Right lobe of liver (tissue), 6 donors: ENCODE results near the gene MGAT4A. TPM values are rescaled to one million over a fixed set of nuclear protein-coding genes. Genes with fewer than 3 reads are reported as not detected.
A peak's percentile ranks its signal among the peaks of the same experiment; 100 is the strongest.

ENCODE experiments used
- ATAC-seq, 4 donors: fragments of 200-7000 bp; cut with Tn5 transposase; one replicate each; pipeline ENCODE4 v1.9.1; 2020; ENCODE audit warnings: mild to moderate bottlenecking in 4 of 4, moderate library complexity in 4 of 4
- DNase-seq, 3 donors: peaks; one replicate each; pipeline ENCODE4 v3.0.0-alpha.2; 2020
- H3K27ac ChIP-seq, 3 donors: fragments of 200-600 bp; one replicate each; pipeline ENCODE4 v1.8.0; 2022
- H3K27me3 ChIP-seq, 2 donors: fragments of 200-600 bp; one replicate each; pipeline ENCODE4 v1.8.0; 2022
- H3K36me3 ChIP-seq, 4 donors: fragments of 200-600 bp; sonication (generic) in 1 of 4; one replicate each; pipeline versions ENCODE4 v1.5.1 to v1.8.0; 2017 to 2022; ENCODE audit warnings: control low read depth in 1 of 4
- H3K4me1 ChIP-seq, 4 donors: fragments of 200-600 bp; sonication (generic) in 1 of 4; one replicate each; pipeline versions ENCODE4 v1.5.1 to v1.8.0; 2017 to 2022; ENCODE audit warnings: control low read depth in 1 of 4
- H3K4me3 ChIP-seq, 3 donors: fragments of 200-600 bp; one replicate each; pipeline ENCODE4 v1.8.0; 2022
- H3K9me3 ChIP-seq, 4 donors: fragments of 200-600 bp; sonication (generic) in 1 of 4; one replicate each; pipeline versions ENCODE4 v1.5.1 to v1.8.0; 2017 to 2022; ENCODE audit warnings: control low read depth in 1 of 4
- CTCF ChIP-seq, 4 donors: fragments of 200-600 bp in 3 of 4; fragments of 450-650 bp in 1 of 4; IDR thresholded peaks; one replicate each; pipeline versions ENCODE4 v1.5.1 to v1.8.0; 2016 to 2022; ENCODE audit warnings: antibody characterized with exemption in 4 of 4, mild to moderate bottlenecking in 2 of 4
- POLR2A ChIP-seq: fragments of 450-650 bp; IDR thresholded peaks from one replicate; pipeline ENCODE4 v1.6.1; 2017; ENCODE audit warnings: antibody characterized with exemption, mild to moderate bottlenecking
- WGBS: methylation state at CpG from one replicate; pipeline ENCODE4 v1.1.6; 2018; ENCODE audit warnings: low coverage, low lambda C conversion rate; ENCODE audit not compliant: insufficient coverage; ENCODE audit errors: missing lambda C conversion rate; 5-methylcytosine and 5-hydroxymethylcytosine counted together
- intact Hi-C, 2 donors: fragments of 100-400 bp; cut with DNase I; formaldehyde crosslinking; loops; one replicate each; pipeline versions ENCODE4 v1.11.2 to v1.14.1; 2022
- total RNA-seq, 6 experiments: library from RNA; depleted of rRNA in 2 of 6; stranded (reverse); fragments of >200 nt in 2 of 6; fragmentation: NEBNext Ultra II Directional in 3 of 6; extraction: Animal tissue kit (Norgen Biotek cat#: 25700) in 3 of 6; gene quantifications; one replicate each; pipeline versions ENCODE4 v1.1.0 to v1.2.4, GENCODE V29; 2016 to 2023
- donor health status: DM: no; HTN: yes; CAD: no.
- donor health status: DM: no; HTN: no; CAD: no.
- donor health status: DM: no; HTN: no; CAD: no.
- donor health status: DM: no; HTN: yes; CAD: no.
- donor health status: DM: no; HTN: yes; CAD: no.

The MGAT4A gene
- total RNA-seq, 6 experiments from 2014 or later: 7.8 to 16.0 (median 11.7) TPM

GRCh38 chr2:98588880-98589431 is 142.0 kb downstream of the MGAT4A start:
- Histone ChIP-seq H3K27me3 (no peaks in the 10 kb centered on the region), H3K4me1 (peaks cover 0 to 1% (median 0%) of the 10 kb centered on the region in 4 donors), H3K4me3 (no peak overlapping the region), H3K36me3 (no peaks in the 10 kb centered on the region), H3K27ac (no peak overlapping the region), H3K9me3 (no peaks in the 10 kb centered on the region)
- ATAC-seq: no peak
- DNase-seq: no peak
- intact Hi-C loops: no loop called here
- WGBS: 75% methylated on average over 1 of the region's 4 CpGs
- TF ChIP-seq POLR2A (no peak), CTCF (IDR thresholded peaks at IDR 0.05) (no peak)

- WGBS: 100% methylated on average over 1 of the region's 6 CpGs
- intact Hi-C loops: no loop called here
- TF ChIP-seq POLR2A: no peak
- Histone ChIP-seq H3K27ac (no peak overlapping the region), H3K4me1 (peaks cover 0 to 4% (median 0%) of the 10 kb centered on the region in 4 donors), H3K9me3 (no peaks in the 10 kb centered on the region), H3K27me3 (no peaks in the 10 kb centered on the region), H3K4me3 (no peak overlapping the region), H3K36me3 (peaks cover 0 to 2% (median 0%) of the 10 kb centered on the region in 4 donors)
- ATAC-seq (no peak), DNase-seq (no peak)
These were observed 144.3 kb downstream of the MGAT4A start for GRCh38 chr2:98586551-98587140.

GRCh38 chr2:98585386-98585785 is 145.5 kb downstream of the MGAT4A start:
- Histone ChIP-seq H3K36me3 (peaks cover 0 to 2% (median 1%) of the 10 kb centered on the region in 4 donors), H3K27ac (no peak overlapping the region), H3K4me1 (peaks cover 0 to 4% (median 0%) of the 10 kb centered on the region in 4 donors), H3K27me3 (no peaks in the 10 kb centered on the region), H3K9me3 (no peaks in the 10 kb centered on the region), H3K4me3 (no peak overlapping the region)
- TF ChIP-seq CTCF (IDR thresholded peaks at IDR 0.05) (no peak), POLR2A (no peak)
- DNase-seq (no peak), ATAC-seq (no peak)
- intact Hi-C loops: no loop called here
- WGBS: 97% methylated on average over 9 of the region's 10 CpGs

GRCh38 chr2:98583816-98584618 is 146.9 kb downstream of the MGAT4A start:
- H3K4me3 ChIP-seq: no peak overlapping the region
- no peak for DNase-seq
- H3K27ac ChIP-seq: peak overlapping the region in 1 of 3 donors; percentile 7
- H3K9me3 ChIP-seq: no peaks in the 10 kb centered on the region
- peaks cover 0 to 4% (median 0%) of the 10 kb centered on the region in 4 donors for H3K4me1 ChIP-seq
- TF ChIP-seq POLR2A: no peak
- ATAC-seq: peak; percentile 86 to 98 (median 92)
- intact Hi-C loops: no loop called here
- 52% methylated on average over 5 of the region's 10 CpGs for WGBS
- no peaks in the 10 kb centered on the region for H3K27me3 ChIP-seq
- H3K36me3 ChIP-seq: peaks cover 0 to 7% (median 1%) of the 10 kb centered on the region in 4 donors

GRCh38 chr2:98583276-98583675 is 147.7 kb downstream of the MGAT4A start:
- Histone ChIP-seq H3K9me3 (no peaks in the 10 kb centered on the region), H3K4me1 (peaks cover 0 to 4% (median 0%) of the 10 kb centered on the region in 4 donors), H3K4me3 (no peak overlapping the region), H3K27ac (no peak overlapping the region), H3K27me3 (no peaks in the 10 kb centered on the region), H3K36me3 (peaks cover 0 to 7% (median 1%) of the 10 kb centered on the region in 4 donors)
- WGBS: 96% methylated on average over 7 of the region's 7 CpGs
- ATAC-seq: no peak
- no peak for TF ChIP-seq CTCF (IDR thresholded peaks at IDR 0.05)
- no peak for TF ChIP-seq POLR2A
- DNase-seq: no peak
- intact Hi-C loops: no loop called here
